Measurements from ENCODE around the gene TMEM225. TPM values are rescaled to one million over a fixed set of nuclear protein-coding genes. Genes with fewer than 3 reads are reported as not detected.

Gene TMEM225
- total RNA-seq, 1 experiment from 2014 or later, result not detected

DNA sequence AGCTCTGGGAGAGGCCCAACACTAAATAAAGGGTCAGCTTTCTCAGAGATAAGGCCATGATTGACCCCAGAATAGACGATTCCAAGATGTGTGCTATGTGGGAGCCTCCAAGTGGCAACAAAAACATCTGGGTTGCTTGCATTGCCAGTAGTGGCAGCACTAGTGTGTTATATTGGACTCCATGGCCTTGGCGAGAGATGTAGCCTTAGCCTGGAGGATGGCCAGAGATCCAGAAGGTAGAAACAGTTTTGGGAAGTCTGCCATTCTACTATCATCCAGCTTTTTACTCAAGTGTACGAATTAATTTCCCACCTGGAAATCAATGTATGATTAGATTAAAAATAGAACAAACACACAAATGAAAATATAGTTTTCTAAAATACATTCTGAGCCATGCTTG is 19.5 kb upstream of the TMEM225 start:
- no TSS peak for BruUV-seq (replicated peaks)
- TF ChIP-seq CTCF (IDR thresholded peaks at IDR 0.05; ENCODE audit: unreplicated experiment), result no peak

GRCh38 chr11:123903932-123904331 is 18.5 kb upstream of the TMEM225 start:
- no peaks in the 10 kb centered on the region for H3K36me3 Mint-ChIP-seq (ENCODE audit: insufficient read depth, unreplicated experiment)
- BruUV-seq (replicated peaks), result no TSS peak

More for the DNA sequence above, 19.5 kb upstream of the TMEM225 start:
- Mint-ChIP-seq H3K4me3 (ENCODE audit: low read depth, unreplicated experiment) (no peak overlapping the region), H3K36me3 (ENCODE audit: insufficient read depth, unreplicated experiment) (no peaks in the 10 kb centered on the region), H3K4me1 (ENCODE audit: low read depth, unreplicated experiment) (no peaks in the 10 kb centered on the region), H3K27me3 (ENCODE audit: unreplicated experiment) (no peaks in the 10 kb centered on the region), H3K9me3 (ENCODE audit: low read depth, unreplicated experiment) (peaks cover 17% of the 10 kb centered on the region), H3K27ac (ENCODE audit: unreplicated experiment) (no peak overlapping the region)
- intact Hi-C loops (cut with micrococcal nuclease; ENCODE audit: unreplicated experiment), result no loop called here
- DNase-seq, result no peak
- CTCF ChIA-PET, result no interaction called here

GRCh38 chr11:123901867-123902266 is 16.4 kb upstream of the TMEM225 start, which contains the start of gene OR8D4:
OR8D4 (plus strand) TSS chr11:123902167; CDS start chr11:123906432, 4,265 bp downstream.
- DNase-seq, result no peak
- Mint-ChIP-seq H3K4me3 (ENCODE audit: low read depth, unreplicated experiment) (no peak within 1 kb of the TSS), H3K4me1 (ENCODE audit: low read depth, unreplicated experiment) (no peaks in the 10 kb centered on the region), H3K9me3 (ENCODE audit: low read depth, unreplicated experiment) (peaks cover 10% of the 10 kb centered on the region), H3K36me3 (ENCODE audit: insufficient read depth, unreplicated experiment) (no peaks in the 10 kb centered on the region), H3K27me3 (ENCODE audit: unreplicated experiment) (no peaks in the 10 kb centered on the region), H3K27ac (ENCODE audit: unreplicated experiment) (no peak within 1 kb of the TSS)
- intact Hi-C loops (cut with micrococcal nuclease; ENCODE audit: unreplicated experiment), result no loop called here
- TF ChIP-seq CTCF (IDR thresholded peaks at IDR 0.05; ENCODE audit: unreplicated experiment), result no peak
- no TSS peak for BruUV-seq (replicated peaks)
- CTCF ChIA-PET, result no interaction called here

More at GRCh38 chr11:123903932-123904331, 18.5 kb upstream of the TMEM225 start:
- DNase-seq, result no peak
- intact Hi-C loops (cut with micrococcal nuclease; ENCODE audit: unreplicated experiment), result no loop called here
- Mint-ChIP-seq H3K4me1 (ENCODE audit: low read depth, unreplicated experiment) (no peaks in the 10 kb centered on the region), H3K27ac (ENCODE audit: unreplicated experiment) (no peak overlapping the region), H3K4me3 (ENCODE audit: low read depth, unreplicated experiment) (no peak overlapping the region), H3K9me3 (ENCODE audit: low read depth, unreplicated experiment) (peaks cover 17% of the 10 kb centered on the region), H3K27me3 (ENCODE audit: unreplicated experiment) (no peaks in the 10 kb centered on the region)
- no peak for TF ChIP-seq CTCF (IDR thresholded peaks at IDR 0.05; ENCODE audit: unreplicated experiment)
- CTCF ChIA-PET, result no interaction called here

- H3K27ac Mint-ChIP-seq (ENCODE audit: unreplicated experiment), result no peak overlapping the region
- intact Hi-C loops (cut with micrococcal nuclease; ENCODE audit: unreplicated experiment), result no loop called here
- no peaks in the 10 kb centered on the region for H3K4me1 Mint-ChIP-seq (ENCODE audit: low read depth, unreplicated experiment)
- BruUV-seq (replicated peaks), result no TSS peak
- CTCF ChIA-PET, result no interaction called here
- no peak overlapping the region for H3K4me3 Mint-ChIP-seq (ENCODE audit: low read depth, unreplicated experiment)
- peaks cover 9% of the 10 kb centered on the region for H3K9me3 Mint-ChIP-seq (ENCODE audit: low read depth, unreplicated experiment)
- no peaks in the 10 kb centered on the region for H3K27me3 Mint-ChIP-seq (ENCODE audit: unreplicated experiment)
- TF ChIP-seq CTCF (IDR thresholded peaks at IDR 0.05; ENCODE audit: unreplicated experiment), result no peak
- no peaks in the 10 kb centered on the region for H3K36me3 Mint-ChIP-seq (ENCODE audit: insufficient read depth, unreplicated experiment)
- DNase-seq, result no peak
Observed at GRCh38 chr11:123899792-123900191, 14.3 kb upstream of the TMEM225 start.
